Activated CD8-positive, alpha-beta memory T cell treated with anti-CD3 and anti-CD28 coated beads, Interleukin-2, amount 10 ng/mL, durations not matched to agents 7 days and 5 days (primary cell): ENCODE data around the gene KCNN3. TPM values are rescaled to one million over a fixed set of nuclear protein-coding genes. Genes with fewer than 3 reads are reported as not detected.
A peak's percentile ranks its signal among the peaks of the same experiment; 100 is the strongest.

Experiments
- ATAC-seq: fragments of 150-1000 bp; cut with Tn5 transposase; one replicate; pipeline ENCODE4 v1.10.0; 2021; ENCODE audit warnings: moderate library complexity
- CTCF ChIA-PET: fragments of 350-600 bp; sonication (Branson Sonifier 250); formaldehyde crosslinking; loops from one replicate; lab custom pipeline; 2021; ENCODE audit warnings: antibody characterized with exemption; lab: Charles Lee
- DNase-seq: peaks from one replicate; pipeline ENCODE4 v3.0.0-alpha.2; 2020
- H3K27ac Mint-ChIP-seq: one replicate; pipeline ENCODE4 v1.8.0; 2021; ENCODE audit warnings: mild to moderate bottlenecking, mixed read lengths
- H3K27me3 Mint-ChIP-seq: one replicate; pipeline ENCODE4 v1.8.0; 2021; ENCODE audit warnings: mixed read lengths
- H3K36me3 Mint-ChIP-seq: one replicate; pipeline ENCODE4 v1.8.0; 2021; ENCODE audit warnings: mild to moderate bottlenecking, mixed read lengths
- H3K4me1 Mint-ChIP-seq: one replicate; pipeline ENCODE4 v1.8.0; 2021; ENCODE audit warnings: mixed read lengths
- H3K4me3 Mint-ChIP-seq: one replicate; pipeline ENCODE4 v1.8.0; 2021; ENCODE audit warnings: mild to moderate bottlenecking, moderate library complexity, mixed read lengths
- H3K9me3 Mint-ChIP-seq: one replicate; pipeline ENCODE4 v1.8.0; 2022; ENCODE audit warnings: low read depth, mixed read lengths
- total RNA-seq, 2 experiments: library from RNA; stranded (reverse); gene quantifications; one replicate each; pipeline ENCODE4 v1.2.3, GENCODE V29; 2021

Gene KCNN3
- total RNA-seq, 2 experiments from 2014 or later, result 0.02 TPM; not detected in 1

DNA sequence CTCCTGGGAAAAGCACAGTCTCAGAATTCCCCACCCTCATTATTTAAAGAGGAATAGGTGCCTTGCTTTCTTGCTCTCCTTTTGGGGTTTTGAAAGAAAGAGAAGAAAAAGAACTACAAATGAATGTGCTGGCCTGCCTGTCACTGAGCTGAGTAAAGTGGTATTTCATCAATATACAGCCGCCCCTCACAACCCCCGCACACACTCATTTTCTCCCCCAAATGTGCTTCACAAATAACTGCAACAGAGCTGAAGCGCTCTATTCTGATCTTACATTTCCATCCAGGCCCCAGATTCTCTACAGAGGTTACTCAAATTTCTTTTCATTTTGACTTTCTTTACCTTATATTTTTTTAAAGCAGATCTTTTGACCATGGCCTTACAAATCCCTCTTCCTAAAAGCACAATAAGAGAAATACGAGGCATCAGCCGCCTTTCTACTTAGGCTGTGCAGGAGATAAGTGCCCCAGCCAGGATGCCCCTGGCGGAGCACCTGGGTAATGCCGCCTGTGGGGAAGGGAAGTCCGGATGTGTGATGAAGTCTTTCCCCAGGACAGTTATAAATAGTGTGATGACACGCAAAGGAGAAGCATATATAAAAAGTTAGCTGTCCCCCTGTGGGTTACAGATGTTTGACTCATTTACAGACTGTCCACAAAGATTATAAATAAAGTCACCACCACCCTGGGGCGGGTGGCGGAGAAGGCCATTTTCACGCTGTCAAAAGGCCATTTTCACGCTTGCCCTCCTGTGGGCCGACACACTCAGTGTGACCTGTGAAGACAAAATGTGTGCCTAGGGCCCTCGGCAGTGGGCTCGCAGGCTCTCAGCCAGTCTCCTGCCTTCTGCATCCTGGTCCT lies 6.5 kb downstream of the KCNN3 start:
- Mint-ChIP-seq H3K27ac (no peak overlapping the region), H3K9me3 (no peaks in the 10 kb centered on the region), H3K36me3 (no peaks in the 10 kb centered on the region), H3K4me1 (peaks cover 33% of the 10 kb centered on the region), H3K4me3 (no peak overlapping the region), H3K27me3 (peaks cover 51% of the 10 kb centered on the region)
- DNase-seq, result peak; percentile 53
- CTCF ChIA-PET, result interaction anchor here (0.6 to 1.1 kb wide), 5 partner anchors 14 to 304 kb away, joined by 3 to 5 read pairs (median 3); no protein-coding TSS in a partner anchor
- peak; percentile 71 for ATAC-seq

GRCh38 chr1:154862907-154863306 lies 7.2 kb downstream of the KCNN3 start:
- DNase-seq, result no peak
- peaks cover 44% of the 10 kb centered on the region for H3K27me3 Mint-ChIP-seq
- no peak for ATAC-seq
- CTCF ChIA-PET, result interaction anchor here (0.8 to 1.1 kb wide), 5 partner anchors 13 to 303 kb away, joined by 3 to 5 read pairs (median 3); no protein-coding TSS in a partner anchor
- no peak overlapping the region for H3K27ac Mint-ChIP-seq
- no peaks in the 10 kb centered on the region for H3K9me3 Mint-ChIP-seq
- H3K4me1 Mint-ChIP-seq, result peaks cover 33% of the 10 kb centered on the region
- no peak overlapping the region for H3K4me3 Mint-ChIP-seq
- H3K36me3 Mint-ChIP-seq, result no peaks in the 10 kb centered on the region

DNA sequence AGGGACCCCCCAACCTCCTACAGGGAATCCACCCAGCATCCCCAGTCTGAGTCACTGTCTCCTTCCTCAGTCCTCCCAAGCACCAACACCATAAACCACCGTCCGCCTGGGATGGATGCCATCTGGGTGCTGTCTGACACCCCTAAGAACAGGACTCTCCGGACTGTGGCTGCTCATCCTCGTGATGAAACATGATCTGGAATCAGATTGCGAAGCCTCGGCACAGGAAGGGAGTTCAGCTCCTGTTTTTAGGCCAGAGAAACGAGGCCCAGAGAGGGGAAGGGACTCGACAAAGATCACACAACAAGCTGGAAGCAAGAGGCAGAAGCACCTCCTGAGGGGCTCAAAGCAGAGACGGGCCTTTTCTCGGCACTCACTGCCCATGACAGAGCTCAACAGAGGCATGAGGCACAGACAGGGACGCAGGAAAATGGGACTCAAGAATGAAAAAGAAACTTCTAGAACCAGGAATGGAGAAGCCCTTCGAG lies 8.4 kb downstream of the KCNN3 start:
- DNase-seq (no peak), ATAC-seq (no peak)
- no peaks in the 10 kb centered on the region for H3K36me3 Mint-ChIP-seq
- no peaks in the 10 kb centered on the region for H3K9me3 Mint-ChIP-seq
- H3K27ac Mint-ChIP-seq, result no peak overlapping the region
- CTCF ChIA-PET, result interaction anchor here (1.4 to 2.5 kb wide), 2 partner anchors 17 to 43 kb away, joined by 4 to 13 read pairs; no protein-coding TSS in a partner anchor
- H3K27me3 Mint-ChIP-seq, result peaks cover 37% of the 10 kb centered on the region
- no peak overlapping the region for H3K4me3 Mint-ChIP-seq
- peaks cover 37% of the 10 kb centered on the region for H3K4me1 Mint-ChIP-seq

- DNase-seq (no peak), ATAC-seq (no peak)
- H3K9me3 Mint-ChIP-seq, result no peaks in the 10 kb centered on the region
- CTCF ChIA-PET, result interaction anchor here (0.7 to 2.5 kb wide), 3 partner anchors 19 to 230 kb away, joined by 3 to 13 read pairs (median 3); partner anchors contain the start of gene PMVK
- H3K27ac Mint-ChIP-seq, result no peak overlapping the region
- peaks cover 29% of the 10 kb centered on the region for H3K27me3 Mint-ChIP-seq
- peaks cover 31% of the 10 kb centered on the region for H3K4me1 Mint-ChIP-seq
- no peak overlapping the region for H3K4me3 Mint-ChIP-seq
- no peaks in the 10 kb centered on the region for H3K36me3 Mint-ChIP-seq
Measured at GRCh38 chr1:154860156-154860870, 9.8 kb downstream of the KCNN3 start.

GRCh38 chr1:154859786-154860155 lies 10.3 kb downstream of the KCNN3 start:
- peaks cover 31% of the 10 kb centered on the region for H3K4me1 Mint-ChIP-seq
- no peaks in the 10 kb centered on the region for H3K36me3 Mint-ChIP-seq
- CTCF ChIA-PET, result interaction anchor here (0.7 to 2.5 kb wide), 4 partner anchors 14 to 230 kb away, joined by 3 to 13 read pairs (median 5); partner anchors contain the start of gene PMVK
- no peak overlapping the region for H3K4me3 Mint-ChIP-seq
- peaks cover 29% of the 10 kb centered on the region for H3K27me3 Mint-ChIP-seq
- H3K27ac Mint-ChIP-seq, result no peak overlapping the region
- DNase-seq (no peak), ATAC-seq (no peak)
- H3K9me3 Mint-ChIP-seq, result no peaks in the 10 kb centered on the region

DNA sequence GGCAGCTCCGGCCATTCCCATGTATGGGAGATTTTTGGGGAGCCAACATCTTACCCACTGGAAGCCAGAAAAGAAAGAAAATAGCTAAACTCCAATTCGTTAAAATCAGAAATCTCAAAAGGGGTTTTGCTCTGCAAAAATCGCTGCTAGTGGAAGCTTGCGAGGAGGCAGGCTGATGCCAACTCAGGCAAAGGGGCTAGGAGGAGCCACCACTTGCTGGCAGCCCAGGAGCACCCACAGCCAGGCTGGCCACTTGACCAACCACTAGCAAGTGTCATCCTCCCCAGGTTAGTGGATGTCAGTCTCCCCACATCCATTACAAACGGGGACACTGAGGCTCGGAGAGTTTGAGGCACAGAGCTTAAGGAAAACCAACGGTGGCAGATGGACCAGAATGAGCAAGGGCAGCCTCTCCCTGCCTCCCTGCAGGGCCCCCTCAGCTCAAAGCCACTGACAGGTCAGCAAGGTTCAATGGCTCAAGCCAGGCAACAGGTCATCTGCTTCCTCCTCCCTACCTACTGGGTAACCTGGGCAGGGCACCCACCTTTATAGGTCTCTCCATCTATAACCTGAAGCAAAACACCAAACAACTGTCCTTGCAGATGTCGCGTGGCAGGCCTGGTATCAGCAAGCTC lies 10.8 kb downstream of the KCNN3 start:
- CTCF ChIA-PET, result interaction anchor here (0.7 to 1.8 kb wide), 2 partner anchors 14 to 231 kb away, joined by 3 to 7 read pairs; no protein-coding TSS in a partner anchor
- DNase-seq (no peak), ATAC-seq (no peak)
- Mint-ChIP-seq H3K4me1 (peaks cover 26% of the 10 kb centered on the region), H3K27ac (no peak overlapping the region), H3K4me3 (no peak overlapping the region), H3K36me3 (no peaks in the 10 kb centered on the region), H3K9me3 (no peaks in the 10 kb centered on the region), H3K27me3 (peaks cover 25% of the 10 kb centered on the region)

- peaks cover 15% of the 10 kb centered on the region for H3K4me1 Mint-ChIP-seq
- peaks cover 12% of the 10 kb centered on the region for H3K27me3 Mint-ChIP-seq
- peak; percentile 42 for ATAC-seq
- H3K27ac Mint-ChIP-seq, result no peak overlapping the region
- no peaks in the 10 kb centered on the region for H3K9me3 Mint-ChIP-seq
- CTCF ChIA-PET, result interaction anchor here (1.1 kb wide), 1 partner anchor 160 kb away, joined by 3 read pairs; no protein-coding TSS in a partner anchor
- H3K36me3 Mint-ChIP-seq, result no peaks in the 10 kb centered on the region
- DNase-seq, result no peak
- H3K4me3 Mint-ChIP-seq, result no peak overlapping the region
Measured at GRCh38 chr1:154857441-154858215, 12.5 kb downstream of the KCNN3 start.

DNA sequence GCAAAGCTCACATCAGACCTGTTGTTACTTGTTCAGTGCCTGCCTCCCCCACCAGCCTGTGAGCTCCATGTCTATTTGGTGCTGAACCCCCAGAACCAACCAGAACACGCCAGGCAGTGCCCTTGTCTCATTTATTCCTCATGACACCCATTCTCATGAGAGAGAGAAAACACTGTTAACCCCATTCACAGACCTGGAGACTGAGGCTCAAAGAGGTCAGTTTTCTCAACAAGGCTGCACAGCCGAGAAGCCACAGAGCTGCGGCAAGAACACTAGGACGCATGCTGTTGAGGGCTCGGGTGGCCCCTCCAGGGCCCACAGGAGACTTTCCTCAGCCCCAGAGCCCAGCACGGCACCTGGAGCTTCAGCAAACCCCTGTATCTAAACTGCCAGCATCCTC lies 13.1 kb downstream of the KCNN3 start:
- Mint-ChIP-seq H3K4me3 (no peak overlapping the region), H3K27ac (no peak overlapping the region), H3K9me3 (no peaks in the 10 kb centered on the region), H3K27me3 (peaks cover 11% of the 10 kb centered on the region), H3K4me1 (peaks cover 15% of the 10 kb centered on the region), H3K36me3 (no peaks in the 10 kb centered on the region)
- no peak for ATAC-seq
- CTCF ChIA-PET, result interaction anchor here (1.6 kb wide), 1 partner anchor 9 kb away, joined by 3 read pairs; no protein-coding TSS in a partner anchor
- DNase-seq, result no peak

- CTCF ChIA-PET, result interaction anchor here (1.3 to 1.6 kb wide), 2 partner anchors 10 to 22 kb away, joined by 3 read pairs; no protein-coding TSS in a partner anchor
- no peak for ATAC-seq
Measured at GRCh38 chr1:154856544-154856943, 13.5 kb downstream of the KCNN3 start.

DNA sequence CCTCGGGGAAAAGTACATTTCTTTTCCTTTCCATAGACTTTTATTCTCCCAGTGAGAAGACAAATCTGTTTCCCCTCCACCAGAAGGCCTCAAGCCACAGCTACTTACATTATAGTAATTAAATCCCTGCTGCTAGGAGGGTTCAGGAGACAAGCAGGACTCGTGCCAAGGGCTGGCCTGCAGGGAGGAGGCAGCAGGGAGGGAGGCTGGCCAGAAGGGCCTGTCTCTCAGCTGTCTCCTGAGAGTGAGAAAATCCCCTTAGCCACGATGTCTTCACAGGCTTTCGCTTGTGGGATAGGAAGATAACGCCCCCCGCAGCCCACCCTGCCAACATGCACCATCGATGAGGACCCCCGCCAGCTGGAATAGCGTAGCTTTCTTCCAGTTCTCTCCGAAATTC lies 14.0 kb downstream of the KCNN3 start:
- Mint-ChIP-seq H3K27ac (no peak overlapping the region), H3K27me3 (peaks cover 10% of the 10 kb centered on the region), H3K4me3 (no peak overlapping the region), H3K9me3 (no peaks in the 10 kb centered on the region), H3K36me3 (no peaks in the 10 kb centered on the region), H3K4me1 (peaks cover 15% of the 10 kb centered on the region)
- CTCF ChIA-PET, result interaction anchor here (1.3 to 1.6 kb wide), 2 partner anchors 10 to 23 kb away, joined by 3 read pairs; no protein-coding TSS in a partner anchor
- ATAC-seq (no peak), DNase-seq (no peak)

More at GRCh38 chr1:154856544-154856943, 13.5 kb downstream of the KCNN3 start:
- peaks cover 15% of the 10 kb centered on the region for H3K4me1 Mint-ChIP-seq
- no peak overlapping the region for H3K4me3 Mint-ChIP-seq
- H3K27me3 Mint-ChIP-seq, result peaks cover 10% of the 10 kb centered on the region
- H3K9me3 Mint-ChIP-seq, result no peaks in the 10 kb centered on the region
- H3K36me3 Mint-ChIP-seq, result no peaks in the 10 kb centered on the region
- H3K27ac Mint-ChIP-seq, result no peak overlapping the region
- no peak for DNase-seq

DNA sequence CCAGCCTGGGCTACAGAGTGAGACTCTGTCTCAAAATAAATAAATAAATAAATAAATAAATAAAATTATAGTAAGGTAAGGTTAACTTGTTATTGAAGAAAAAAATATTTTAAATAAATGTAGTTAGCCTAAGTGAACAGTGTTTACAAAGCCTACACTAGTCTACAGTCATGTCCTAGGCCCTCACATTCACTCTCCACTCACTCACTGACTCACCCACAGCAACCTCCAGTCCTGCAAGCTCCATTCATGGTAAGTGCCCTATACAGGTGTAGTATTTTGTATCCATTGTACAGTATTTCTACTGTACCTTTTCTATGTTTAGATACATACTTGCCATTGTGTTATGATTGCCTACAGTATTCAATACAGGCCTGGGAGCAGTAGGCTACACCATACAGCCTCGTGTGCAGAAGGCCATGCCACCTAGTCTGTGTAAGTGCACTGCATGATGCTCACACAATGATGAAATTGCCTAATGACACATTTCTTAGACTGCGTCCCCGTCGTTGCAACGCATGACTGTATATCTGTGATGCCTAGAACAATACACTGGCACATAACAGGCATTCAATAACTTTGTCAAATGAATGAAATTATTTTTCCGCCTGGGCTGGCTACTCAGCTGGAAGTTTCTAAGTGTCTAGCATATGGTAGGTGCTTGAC lies 14.8 kb downstream of the KCNN3 start:
- Mint-ChIP-seq H3K4me3 (no peak overlapping the region), H3K4me1 (peaks cover 11% of the 10 kb centered on the region), H3K27ac (no peak overlapping the region), H3K9me3 (no peaks in the 10 kb centered on the region), H3K36me3 (no peaks in the 10 kb centered on the region), H3K27me3 (peaks cover 10% of the 10 kb centered on the region)
- CTCF ChIA-PET, result interaction anchor here (1.3 to 1.6 kb wide), 2 partner anchors 11 to 23 kb away, joined by 3 read pairs; no protein-coding TSS in a partner anchor
- DNase-seq (no peak), ATAC-seq (no peak)
